ENCODE results near the gene FAM168A. TPM values are rescaled to one million over a fixed set of nuclear protein-coding genes. Genes with fewer than 3 reads are reported as not detected.

Gene FAM168A
- total and polyA plus RNA-seq, 4 donors: 4.8 to 14.6 (median 9.1) TPM

- Histone ChIP-seq H3K27me3 (ENCODE audit: control insufficient read depth in 4 of 4, insufficient read depth in 4 of 4, low read length in 3 of 4) (no peaks in the 10 kb centered on the region), H3K9me3 (ENCODE audit: control insufficient read depth in 4 of 4, low read length in 3 of 4) (no peaks in the 10 kb centered on the region), H3K4me3 (ENCODE audit: low read depth in 1 of 3, low read length in 3 of 3) (no peak overlapping the region), H3K27ac (ENCODE audit: low read depth in 1 of 2, low read length in 2 of 2) (no peak overlapping the region), H3K36me3 (ENCODE audit: control insufficient read depth in 4 of 4, insufficient read depth in 3 of 4, low read depth in 1 of 4, low read length in 3 of 4) (no peaks in the 10 kb centered on the region), H3K9ac (ENCODE audit: low read depth in 1 of 2, low read length in 2 of 2) (no peak overlapping the region), H3K4me1 (ENCODE audit: control insufficient read depth in 4 of 4, insufficient read depth in 4 of 4, low read length in 3 of 4) (peaks cover 0 to 21% (median 10%) of the 10 kb centered on the region in 4 donors)
- DNase-seq (ENCODE audit: low spot score): no peak
- WGBS: 74% methylated on average over 1 of the region's 1 CpG
- TF ChIP-seq, protein P1, sequence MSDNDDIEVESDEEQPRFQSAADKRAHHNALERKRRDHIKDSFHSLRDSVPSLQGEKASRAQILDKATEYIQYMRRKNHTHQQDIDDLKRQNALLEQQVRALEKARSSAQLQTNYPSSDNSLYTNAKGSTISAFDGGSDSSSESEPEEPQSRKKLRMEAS (IDR thresholded peaks at IDR 0.05): no peak
- TF ChIP-seq, protein P2, sequence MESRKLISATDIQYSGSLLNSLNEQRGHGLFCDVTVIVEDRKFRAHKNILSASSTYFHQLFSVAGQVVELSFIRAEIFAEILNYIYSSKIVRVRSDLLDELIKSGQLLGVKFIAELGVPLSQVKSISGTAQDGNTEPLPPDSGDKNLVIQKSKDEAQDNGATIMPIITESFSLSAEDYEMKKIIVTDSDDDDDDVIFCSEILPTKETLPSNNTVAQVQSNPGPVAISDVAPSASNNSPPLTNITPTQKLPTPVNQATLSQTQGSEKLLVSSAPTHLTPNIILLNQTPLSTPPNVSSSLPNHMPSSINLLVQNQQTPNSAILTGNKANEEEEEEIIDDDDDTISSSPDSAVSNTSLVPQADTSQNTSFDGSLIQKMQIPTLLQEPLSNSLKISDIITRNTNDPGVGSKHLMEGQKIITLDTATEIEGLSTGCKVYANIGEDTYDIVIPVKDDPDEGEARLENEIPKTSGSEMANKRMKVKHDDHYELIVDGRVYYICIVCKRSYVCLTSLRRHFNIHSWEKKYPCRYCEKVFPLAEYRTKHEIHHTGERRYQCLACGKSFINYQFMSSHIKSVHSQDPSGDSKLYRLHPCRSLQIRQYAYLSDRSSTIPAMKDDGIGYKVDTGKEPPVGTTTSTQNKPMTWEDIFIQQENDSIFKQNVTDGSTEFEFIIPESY (IDR thresholded peaks at IDR 0.05): no peak
- TF ChIP-seq TAF1 (conservative IDR thresholded peaks at IDR 0.05): no peak
- TF ChIP-seq CTCF (IDR thresholded peaks at IDR 0.05; ENCODE audit: low read depth, low read length, missing input control): no peak
- TF ChIP-seq HNF4G (IDR thresholded peaks at IDR 0.05): no peak
- no peak for TF ChIP-seq GABPA (IDR thresholded peaks at IDR 0.05 in 1 of 2, conservative IDR thresholded peaks at IDR 0.05 in 1 of 2)
- TF ChIP-seq SP1 (IDR thresholded peaks at IDR 0.05): no peak
- TF ChIP-seq JUND (IDR thresholded peaks at IDR 0.05): no peak
- no peak for TF ChIP-seq ATF3 (IDR thresholded peaks at IDR 0.05)
- no peak for TF ChIP-seq YY1 (IDR thresholded peaks at IDR 0.05)
- TF ChIP-seq FOXA1 (IDR thresholded peaks at IDR 0.05): no peak
- TF ChIP-seq EGR1 (IDR thresholded peaks at IDR 0.05; ENCODE audit: low read depth in 2 of 2): no peak
- TF ChIP-seq NR2F2 (IDR thresholded peaks at IDR 0.05): no peak
- TF ChIP-seq RXRA (IDR thresholded peaks at IDR 0.05): no peak
- TF ChIP-seq FOXA2 (IDR thresholded peaks at IDR 0.05): no peak
- TF ChIP-seq HNF4A (conservative IDR thresholded peaks at IDR 0.05): no peak
- no peak for TF ChIP-seq RAD21 (IDR thresholded peaks at IDR 0.05)
- TF ChIP-seq, protein P3, sequence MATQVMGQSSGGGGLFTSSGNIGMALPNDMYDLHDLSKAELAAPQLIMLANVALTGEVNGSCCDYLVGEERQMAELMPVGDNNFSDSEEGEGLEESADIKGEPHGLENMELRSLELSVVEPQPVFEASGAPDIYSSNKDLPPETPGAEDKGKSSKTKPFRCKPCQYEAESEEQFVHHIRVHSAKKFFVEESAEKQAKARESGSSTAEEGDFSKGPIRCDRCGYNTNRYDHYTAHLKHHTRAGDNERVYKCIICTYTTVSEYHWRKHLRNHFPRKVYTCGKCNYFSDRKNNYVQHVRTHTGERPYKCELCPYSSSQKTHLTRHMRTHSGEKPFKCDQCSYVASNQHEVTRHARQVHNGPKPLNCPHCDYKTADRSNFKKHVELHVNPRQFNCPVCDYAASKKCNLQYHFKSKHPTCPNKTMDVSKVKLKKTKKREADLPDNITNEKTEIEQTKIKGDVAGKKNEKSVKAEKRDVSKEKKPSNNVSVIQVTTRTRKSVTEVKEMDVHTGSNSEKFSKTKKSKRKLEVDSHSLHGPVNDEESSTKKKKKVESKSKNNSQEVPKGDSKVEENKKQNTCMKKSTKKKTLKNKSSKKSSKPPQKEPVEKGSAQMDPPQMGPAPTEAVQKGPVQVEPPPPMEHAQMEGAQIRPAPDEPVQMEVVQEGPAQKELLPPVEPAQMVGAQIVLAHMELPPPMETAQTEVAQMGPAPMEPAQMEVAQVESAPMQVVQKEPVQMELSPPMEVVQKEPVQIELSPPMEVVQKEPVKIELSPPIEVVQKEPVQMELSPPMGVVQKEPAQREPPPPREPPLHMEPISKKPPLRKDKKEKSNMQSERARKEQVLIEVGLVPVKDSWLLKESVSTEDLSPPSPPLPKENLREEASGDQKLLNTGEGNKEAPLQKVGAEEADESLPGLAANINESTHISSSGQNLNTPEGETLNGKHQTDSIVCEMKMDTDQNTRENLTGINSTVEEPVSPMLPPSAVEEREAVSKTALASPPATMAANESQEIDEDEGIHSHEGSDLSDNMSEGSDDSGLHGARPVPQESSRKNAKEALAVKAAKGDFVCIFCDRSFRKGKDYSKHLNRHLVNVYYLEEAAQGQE (IDR thresholded peaks at IDR 0.05): no peak
Measured at GRCh38 chr11:73531386-73531785, 66.5 kb downstream of the FAM168A start.

All from liver (tissue), 9 donors.